Loucy (cell line): ENCODE measurements around the gene TRPV5.

Source experiments
- H2AFZ ChIP-seq: fragments of 200-600 bp; sonication (generic); 2 replicates; pipeline ENCODE4 v1.6.0; 2016; ENCODE audit warnings: antibody characterized with exemption, mild to moderate bottlenecking, low read length, moderate library complexity
- H3F3A ChIP-seq: fragments of 200-600 bp; 2 replicates; pipeline ENCODE4 v1.6.0; 2016; ENCODE audit warnings: antibody characterized with exemption, low read depth, mild to moderate bottlenecking
- H3K27me3 ChIP-seq: fragments of 200-600 bp; sonication (generic); 2 replicates; pipeline ENCODE4 v1.6.1; 2014; ENCODE audit warnings: low read length, mild to moderate bottlenecking; ENCODE audit not compliant: insufficient read depth, poor library complexity, severe bottlenecking
- H3K36me3 ChIP-seq: fragments of 200-600 bp; sonication (generic); 2 replicates; pipeline ENCODE4 v1.6.1; 2016; ENCODE audit warnings: low read length; ENCODE audit not compliant: insufficient read depth
- H3K4me1 ChIP-seq: fragments of 200-600 bp; sonication (generic); 2 replicates; pipeline ENCODE4 v1.5.1; 2014; ENCODE audit warnings: low read length, mild to moderate bottlenecking; ENCODE audit not compliant: insufficient read depth, poor library complexity, severe bottlenecking
- H3K4me2 ChIP-seq: fragments of 200-600 bp; sonication (generic); 2 replicates; pipeline ENCODE4 v1.6.0; 2014; ENCODE audit warnings: antibody characterized with exemption, low read length, low read depth, mild to moderate bottlenecking; ENCODE audit not compliant: poor library complexity, severe bottlenecking
- H3K4me3 ChIP-seq: fragments of 200-600 bp; sonication (generic); 2 replicates; pipeline ENCODE4 v1.5.1; 2014; ENCODE audit warnings: low read length, mild to moderate bottlenecking, mixed read lengths; ENCODE audit not compliant: poor library complexity, severe bottlenecking
- H3K79me2 ChIP-seq: fragments of 200-600 bp; sonication (generic); 2 replicates; pipeline ENCODE4 v1.6.1; 2014; ENCODE audit warnings: low read length; ENCODE audit not compliant: insufficient read depth
- H3K9ac ChIP-seq: fragments of 200-600 bp; sonication (generic); 2 replicates; pipeline ENCODE4 v1.6.0; 2014; ENCODE audit warnings: mild to moderate bottlenecking, low read depth, low read length, moderate library complexity; ENCODE audit not compliant: poor library complexity, severe bottlenecking
- H3K9me2 ChIP-seq: fragments of 200-600 bp; sonication (generic); replicated peaks from 2 replicates; pipeline ENCODE4 v1.6.1; 2016; ENCODE audit warnings: low read depth, low read length, mixed read lengths
- H3K9me3 ChIP-seq: fragments of 200-600 bp; sonication (generic); 2 replicates; pipeline ENCODE4 v1.6.1; 2014; ENCODE audit warnings: mild to moderate bottlenecking, antibody characterized with exemption, low read length, low read depth; ENCODE audit not compliant: insufficient read depth
- H4K20me1 ChIP-seq: fragments of 200-600 bp; sonication (generic); 2 replicates; pipeline ENCODE4 v1.6.0; 2014; ENCODE audit warnings: antibody characterized with exemption, low read length, mild to moderate bottlenecking; ENCODE audit not compliant: insufficient read depth, poor library complexity, severe bottlenecking
- EZH2phosphoT487 ChIP-seq: fragments of 200-600 bp; IDR thresholded peaks from 2 replicates; pipeline ENCODE4 v1.6.1; 2018; ENCODE audit warnings: antibody characterized with exemption, mild to moderate bottlenecking, moderate library complexity, borderline replicate concordance
- TF ChIP-seq, protein P1 (sequence below): fragments of 200-600 bp; sonication (generic); conservative IDR thresholded peaks from 2 replicates; pipeline ENCODE4 v1.5.1; 2014; ENCODE audit warnings: mild to moderate bottlenecking, antibody characterized with exemption, low read length

TRPV5 gene

GRCh38 chr7:142869434-142869833 lies 64.1 kb downstream of the TRPV5 start:
- TF ChIP-seq, protein P1, sequence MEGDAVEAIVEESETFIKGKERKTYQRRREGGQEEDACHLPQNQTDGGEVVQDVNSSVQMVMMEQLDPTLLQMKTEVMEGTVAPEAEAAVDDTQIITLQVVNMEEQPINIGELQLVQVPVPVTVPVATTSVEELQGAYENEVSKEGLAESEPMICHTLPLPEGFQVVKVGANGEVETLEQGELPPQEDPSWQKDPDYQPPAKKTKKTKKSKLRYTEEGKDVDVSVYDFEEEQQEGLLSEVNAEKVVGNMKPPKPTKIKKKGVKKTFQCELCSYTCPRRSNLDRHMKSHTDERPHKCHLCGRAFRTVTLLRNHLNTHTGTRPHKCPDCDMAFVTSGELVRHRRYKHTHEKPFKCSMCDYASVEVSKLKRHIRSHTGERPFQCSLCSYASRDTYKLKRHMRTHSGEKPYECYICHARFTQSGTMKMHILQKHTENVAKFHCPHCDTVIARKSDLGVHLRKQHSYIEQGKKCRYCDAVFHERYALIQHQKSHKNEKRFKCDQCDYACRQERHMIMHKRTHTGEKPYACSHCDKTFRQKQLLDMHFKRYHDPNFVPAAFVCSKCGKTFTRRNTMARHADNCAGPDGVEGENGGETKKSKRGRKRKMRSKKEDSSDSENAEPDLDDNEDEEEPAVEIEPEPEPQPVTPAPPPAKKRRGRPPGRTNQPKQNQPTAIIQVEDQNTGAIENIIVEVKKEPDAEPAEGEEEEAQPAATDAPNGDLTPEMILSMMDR = no peak
- TF ChIP-seq EZH2phosphoT487 = no peak
- Histone ChIP-seq H3K79me2 (no peaks in the 10 kb centered on the region), H3K4me1 (no peaks in the 10 kb centered on the region), H2AFZ (no peak overlapping the region), H3K9me3 (no peaks in the 10 kb centered on the region), H3K4me3 (no peak overlapping the region), H3K9ac (no peak overlapping the region), H3K9me2 (no peaks in the 10 kb centered on the region), H3K4me2 (no peak overlapping the region), H4K20me1 (no peaks in the 10 kb centered on the region), H3K27me3 (no peaks in the 10 kb centered on the region), H3F3A (no peaks in the 10 kb centered on the region), H3K36me3 (peaks cover 34% of the 10 kb centered on the region; the same call in 1 of the 2 replicates)

GRCh38 chr7:142868986-142869415 lies 64.5 kb downstream of the TRPV5 start:
- no peaks in the 10 kb centered on the region for H3F3A ChIP-seq
- no peaks in the 10 kb centered on the region for H3K79me2 ChIP-seq
- no peaks in the 10 kb centered on the region for H4K20me1 ChIP-seq
- H3K27me3 ChIP-seq = no peaks in the 10 kb centered on the region
- TF ChIP-seq, protein P1 = no peak
- TF ChIP-seq EZH2phosphoT487 = no peak
- H3K9me3 ChIP-seq = no peaks in the 10 kb centered on the region
- H3K4me2 ChIP-seq = no peak overlapping the region
- no peak overlapping the region for H3K4me3 ChIP-seq
- H3K9ac ChIP-seq = no peak overlapping the region
- H3K36me3 ChIP-seq = peaks cover 34% of the 10 kb centered on the region; the same call in 1 of the 2 replicates
- H3K4me1 ChIP-seq = no peaks in the 10 kb centered on the region
- no peaks in the 10 kb centered on the region for H3K9me2 ChIP-seq
- no peak overlapping the region for H2AFZ ChIP-seq

DNA sequence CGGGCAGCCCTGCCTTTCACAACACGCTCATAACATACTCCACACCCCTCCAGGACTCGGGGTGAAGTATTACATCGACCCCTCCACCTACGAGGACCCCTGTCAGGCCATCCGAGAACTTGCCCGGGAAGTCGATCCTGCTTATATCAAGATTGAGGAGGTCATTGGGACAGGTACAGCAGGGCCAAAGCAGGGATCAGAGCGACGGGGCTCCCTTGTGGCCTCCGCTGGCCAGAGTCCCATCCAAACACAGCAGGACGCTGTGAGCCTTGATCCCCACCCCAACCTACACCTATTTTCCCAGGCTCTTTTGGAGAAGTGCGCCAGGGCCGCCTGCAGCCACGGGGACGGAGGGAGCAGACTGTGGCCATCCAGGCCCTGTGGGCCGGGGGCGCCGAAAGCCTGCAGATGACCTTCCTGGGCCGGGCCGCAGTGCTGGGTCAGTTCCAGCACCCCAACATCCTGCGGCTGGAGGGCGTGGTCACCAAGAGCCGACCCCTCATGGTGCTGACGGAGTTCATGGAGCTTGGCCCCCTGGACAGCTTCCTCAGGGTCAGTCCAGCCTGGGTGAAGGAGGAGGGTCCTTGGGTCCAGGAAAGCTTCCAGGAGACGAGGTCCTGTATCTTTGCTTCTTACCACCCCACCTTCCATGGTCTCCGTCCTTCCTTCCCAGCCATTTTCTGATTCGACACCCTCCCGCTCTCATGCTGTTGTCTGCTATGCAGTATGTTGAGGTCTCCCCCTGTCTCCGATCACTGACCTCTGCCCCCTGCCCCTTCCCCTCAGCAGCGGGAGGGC lies 65.2 kb downstream of the TRPV5 start:
- peaks cover 35% of the 10 kb centered on the region; the same call in 1 of the 2 replicates for H3K36me3 ChIP-seq
- H4K20me1 ChIP-seq = no peaks in the 10 kb centered on the region
- no peak overlapping the region for H2AFZ ChIP-seq
- no peaks in the 10 kb centered on the region for H3K27me3 ChIP-seq
- no peak overlapping the region for H3K9ac ChIP-seq
- TF ChIP-seq, protein P1 = no peak
- no peak for TF ChIP-seq EZH2phosphoT487
- H3F3A ChIP-seq = no peaks in the 10 kb centered on the region
- no peak overlapping the region for H3K4me2 ChIP-seq
- no peaks in the 10 kb centered on the region for H3K79me2 ChIP-seq
- H3K9me3 ChIP-seq = no peaks in the 10 kb centered on the region
- H3K9me2 ChIP-seq = no peaks in the 10 kb centered on the region
- no peak overlapping the region for H3K4me3 ChIP-seq
- H3K4me1 ChIP-seq = no peaks in the 10 kb centered on the region
